ENCODE measurements around the gene KRT34.

The KRT34 gene

DNA sequence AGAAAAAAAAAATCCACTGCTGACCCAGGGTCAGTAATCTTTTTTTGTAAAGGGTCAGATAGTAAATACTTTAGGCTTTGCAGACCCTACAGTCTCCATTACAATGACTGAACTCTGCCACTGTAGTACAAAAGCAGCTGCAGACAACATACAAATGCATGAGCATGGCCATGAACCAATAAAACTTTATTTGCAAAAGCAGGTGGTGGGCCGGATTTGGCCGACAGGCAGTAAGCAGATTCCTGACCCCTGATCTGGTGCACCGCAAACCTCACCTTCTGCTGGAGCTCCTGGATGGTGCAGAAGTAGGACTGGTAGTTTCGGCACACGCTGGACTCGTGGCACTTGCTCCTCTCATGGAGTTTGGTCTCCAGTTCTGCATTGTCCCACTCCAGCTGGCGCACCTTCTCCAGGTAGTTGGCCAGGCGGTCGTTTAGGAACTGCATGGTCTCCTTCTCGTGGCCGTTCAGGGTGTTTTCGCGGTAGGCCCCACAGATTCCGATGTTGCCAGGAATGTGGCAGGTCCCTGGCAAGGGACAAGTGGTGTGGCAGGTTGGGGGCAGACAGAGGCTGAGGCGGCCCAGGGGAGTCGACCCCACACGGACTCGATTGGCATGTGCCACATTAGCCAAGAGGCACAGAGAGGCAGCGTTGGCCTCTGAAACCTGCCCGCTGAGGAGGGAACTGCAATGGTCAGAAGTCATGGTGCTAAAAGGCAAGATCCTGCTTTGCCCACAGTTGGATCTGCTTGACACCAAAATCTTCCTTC is 29.1 kb upstream of the KRT34 start:
- Histone ChIP-seq H3K4me2 (no peak overlapping the region), H2AFZ (ENCODE audit: low read depth) (no peak overlapping the region)
- TF ChIP-seq, protein P1, sequence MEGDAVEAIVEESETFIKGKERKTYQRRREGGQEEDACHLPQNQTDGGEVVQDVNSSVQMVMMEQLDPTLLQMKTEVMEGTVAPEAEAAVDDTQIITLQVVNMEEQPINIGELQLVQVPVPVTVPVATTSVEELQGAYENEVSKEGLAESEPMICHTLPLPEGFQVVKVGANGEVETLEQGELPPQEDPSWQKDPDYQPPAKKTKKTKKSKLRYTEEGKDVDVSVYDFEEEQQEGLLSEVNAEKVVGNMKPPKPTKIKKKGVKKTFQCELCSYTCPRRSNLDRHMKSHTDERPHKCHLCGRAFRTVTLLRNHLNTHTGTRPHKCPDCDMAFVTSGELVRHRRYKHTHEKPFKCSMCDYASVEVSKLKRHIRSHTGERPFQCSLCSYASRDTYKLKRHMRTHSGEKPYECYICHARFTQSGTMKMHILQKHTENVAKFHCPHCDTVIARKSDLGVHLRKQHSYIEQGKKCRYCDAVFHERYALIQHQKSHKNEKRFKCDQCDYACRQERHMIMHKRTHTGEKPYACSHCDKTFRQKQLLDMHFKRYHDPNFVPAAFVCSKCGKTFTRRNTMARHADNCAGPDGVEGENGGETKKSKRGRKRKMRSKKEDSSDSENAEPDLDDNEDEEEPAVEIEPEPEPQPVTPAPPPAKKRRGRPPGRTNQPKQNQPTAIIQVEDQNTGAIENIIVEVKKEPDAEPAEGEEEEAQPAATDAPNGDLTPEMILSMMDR (conservative IDR thresholded peaks at IDR 0.05; ENCODE audit: low read depth, low read length) = no peak

DNA sequence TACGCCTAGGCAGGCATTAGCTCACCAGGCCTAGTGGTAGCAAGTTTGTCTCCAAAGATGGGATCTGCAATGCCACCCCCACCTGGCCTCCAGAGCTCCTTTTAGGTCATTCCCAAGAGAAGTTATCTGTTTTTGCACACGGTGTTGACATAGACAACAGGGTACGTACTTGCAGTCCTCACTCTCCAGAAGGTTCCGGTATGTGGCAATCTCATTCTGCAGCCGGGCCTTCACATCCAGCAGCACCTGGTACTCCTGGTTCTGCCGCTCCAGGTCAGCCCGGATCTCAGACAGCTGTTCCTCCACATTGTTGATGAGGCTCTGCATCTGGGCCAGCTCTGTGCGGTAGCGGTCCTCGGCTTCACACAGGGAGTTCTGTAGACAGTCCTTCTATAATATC is 25.1 kb upstream of the KRT34 start:
- Histone ChIP-seq H3K4me3 (IDR thresholded peaks at IDR 0.05; ENCODE audit: insufficient read depth, low read depth, low read length) (no peak overlapping the region), H3K27me3 (ENCODE audit: insufficient read depth, low read depth) (no peaks in the 10 kb centered on the region), H4K20me1 (ENCODE audit: insufficient read depth) (no peaks in the 10 kb centered on the region), H3K9ac (no peak overlapping the region), H3K27ac (no peak overlapping the region), H2AFZ (ENCODE audit: low read depth) (no peak overlapping the region), H3K4me1 (ENCODE audit: low read depth, poor library complexity, severe bottlenecking) (no peaks in the 10 kb centered on the region), H3K4me2 (no peak overlapping the region), H3K79me2 (ENCODE audit: insufficient read depth, low read depth) (no peaks in the 10 kb centered on the region), H3K36me3 (ENCODE audit: insufficient read depth) (no peaks in the 10 kb centered on the region)
- TF ChIP-seq, protein P1 (conservative IDR thresholded peaks at IDR 0.05; ENCODE audit: low read depth, low read length) = no peak

More for the DNA sequence above, 29.1 kb upstream of the KRT34 start:
- H3K27me3 ChIP-seq (ENCODE audit: insufficient read depth, low read depth) = no peaks in the 10 kb centered on the region
- no peak overlapping the region for H3K27ac ChIP-seq
- H3K9ac ChIP-seq = no peak overlapping the region
- H3K36me3 ChIP-seq (ENCODE audit: insufficient read depth) = no peaks in the 10 kb centered on the region
- H3K4me3 ChIP-seq (IDR thresholded peaks at IDR 0.05; ENCODE audit: insufficient read depth, low read depth, low read length) = no peak overlapping the region
- no peaks in the 10 kb centered on the region for H4K20me1 ChIP-seq (ENCODE audit: insufficient read depth)
- H3K79me2 ChIP-seq (ENCODE audit: insufficient read depth, low read depth) = no peaks in the 10 kb centered on the region
- no peaks in the 10 kb centered on the region for H3K4me1 ChIP-seq (ENCODE audit: low read depth, poor library complexity, severe bottlenecking)

DNA sequence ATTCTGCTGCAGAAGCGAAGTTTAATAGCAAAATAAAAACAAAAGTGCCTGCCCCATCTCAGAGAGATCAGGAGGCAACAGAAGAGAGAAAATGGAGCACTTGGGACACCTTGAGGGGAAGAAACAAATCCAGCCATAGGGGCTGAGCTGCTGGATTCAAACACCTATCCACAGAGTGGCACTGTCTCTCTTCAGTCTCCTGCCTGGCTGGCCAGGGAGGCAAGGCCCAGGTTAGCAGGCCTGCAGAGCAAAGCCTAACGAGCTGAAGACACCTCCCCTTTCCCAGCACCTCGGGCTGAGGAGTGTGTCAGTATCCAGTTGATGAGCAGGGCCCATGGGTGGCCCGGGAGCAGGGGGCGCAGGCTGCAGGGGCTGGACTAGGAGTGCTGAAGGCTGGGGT is 24.1 kb upstream of the KRT34 start:
- H3K36me3 ChIP-seq (ENCODE audit: insufficient read depth) = no peaks in the 10 kb centered on the region
- H3K79me2 ChIP-seq (ENCODE audit: insufficient read depth, low read depth) = no peaks in the 10 kb centered on the region
- TF ChIP-seq, protein P1 (conservative IDR thresholded peaks at IDR 0.05; ENCODE audit: low read depth, low read length) = no peak
- no peak overlapping the region for H3K4me2 ChIP-seq
- no peak overlapping the region for H2AFZ ChIP-seq (ENCODE audit: low read depth)
- H4K20me1 ChIP-seq (ENCODE audit: insufficient read depth) = no peaks in the 10 kb centered on the region
- H3K27ac ChIP-seq = no peak overlapping the region
- no peak overlapping the region for H3K4me3 ChIP-seq (IDR thresholded peaks at IDR 0.05; ENCODE audit: insufficient read depth, low read depth, low read length)
- no peak overlapping the region for H3K9ac ChIP-seq
- no peaks in the 10 kb centered on the region for H3K27me3 ChIP-seq (ENCODE audit: insufficient read depth, low read depth)
- H3K4me1 ChIP-seq (ENCODE audit: low read depth, poor library complexity, severe bottlenecking) = no peaks in the 10 kb centered on the region

DNA sequence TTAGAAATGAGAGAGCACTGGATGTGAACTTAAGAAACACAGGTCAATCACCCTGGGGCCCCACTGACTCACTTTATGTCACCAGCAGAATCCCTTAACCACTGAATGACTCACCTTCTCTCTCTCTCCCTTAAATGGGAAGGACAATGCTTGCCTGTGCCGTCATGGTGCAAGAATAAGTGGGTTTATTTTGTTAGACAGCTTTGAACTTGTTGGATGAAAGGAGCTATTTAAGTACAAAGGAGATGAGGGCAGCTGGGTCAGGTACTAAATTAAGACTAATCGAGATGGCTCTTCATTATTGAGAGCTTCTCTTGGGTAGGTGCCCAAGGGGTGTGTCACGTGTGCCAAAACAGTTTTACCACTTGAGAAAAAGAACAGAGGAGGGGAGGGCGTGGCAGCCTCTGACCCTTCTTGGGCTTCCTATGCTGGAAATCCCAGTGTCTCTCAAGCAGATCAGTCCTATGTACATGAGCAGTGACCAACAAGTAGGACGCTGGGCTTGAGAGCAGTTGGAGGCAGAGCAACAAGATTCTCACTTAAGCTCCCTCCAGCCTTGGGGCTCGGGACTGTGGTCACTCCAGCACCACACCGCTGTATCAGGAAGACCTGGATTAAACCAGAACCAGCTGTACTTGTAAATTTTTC is 22.0 kb upstream of the KRT34 start:
- TF ChIP-seq, protein P1 (conservative IDR thresholded peaks at IDR 0.05; ENCODE audit: low read depth, low read length) = no peak
- Histone ChIP-seq H3K4me2 (no peak overlapping the region), H3K27me3 (ENCODE audit: insufficient read depth, low read depth) (no peaks in the 10 kb centered on the region), H3K4me3 (IDR thresholded peaks at IDR 0.05; ENCODE audit: insufficient read depth, low read depth, low read length) (no peak overlapping the region), H3K27ac (no peak overlapping the region), H3K79me2 (ENCODE audit: insufficient read depth, low read depth) (no peaks in the 10 kb centered on the region), H3K4me1 (ENCODE audit: low read depth, poor library complexity, severe bottlenecking) (no peaks in the 10 kb centered on the region), H2AFZ (ENCODE audit: low read depth) (no peak overlapping the region), H4K20me1 (ENCODE audit: insufficient read depth) (no peaks in the 10 kb centered on the region), H3K36me3 (ENCODE audit: insufficient read depth) (no peaks in the 10 kb centered on the region), H3K9ac (no peak overlapping the region)

Measured in KMS-11 (cell line).